K562 (cell line): Measurements from ENCODE around the gene DESI1. TPM values are rescaled to one million over a fixed set of nuclear protein-coding genes. Genes with fewer than 3 reads are reported as not detected.

Experiments used
- ATAC-seq: fragments of 200-7000 bp; cut with Tn5 transposase; 3 replicates; pipeline ENCODE4 v1.9.1; 2020; ENCODE audit warnings: moderate library complexity
- BruUV-seq: library from RNA; stranded (reverse); fragments of 400-500 nt; replicated peaks from 2 replicates; lab custom pipeline; 2021; lab: Mats Ljungman, UMichigan
- CTCF ChIA-PET: fragments of 300-600 bp; formaldehyde crosslinking; extraction: SDS; loops from one replicate; lab custom pipeline; 2021; ENCODE audit warnings: low intra/inter-chr PET ratio; lab: Yijun Ruan, JAX
- POLR2A ChIA-PET: fragments of 300-600, 350-650 bp; sonication (Branson Sonifier 250); formaldehyde crosslinking; extraction: SDS; loops from one replicate; lab custom pipeline; 2021; ENCODE audit warnings: antibody characterized with exemption, inconsistent platforms; lab: Yijun Ruan, JAX
- DNase-seq, 4 experiments: peaks; one replicate each; pipeline versions ENCODE4 v3.0.0 to v3.0.0-alpha.2; 2011 to 2018; ENCODE audit warnings: low spot score in 3 of 4, mixed read lengths in 3 of 4; ENCODE audit errors: extremely low read depth in 1 of 4
- FAIRE-seq: peaks from 2 replicates; lab custom pipeline; 2011; peaks lifted over from hg19 to GRCh38; lab: Jason Lieb, UNC
- H2AFZ ChIP-seq: 2 replicates; pipeline ENCODE4 v1.6.0; 2011; ENCODE audit warnings: low read depth, low read length, control low read depth, inconsistent platforms
- H3K27ac ChIP-seq: fragments of 200-600 bp; 3 replicates; pipeline ENCODE4 v1.8.0; 2011; ENCODE audit warnings: low read depth, mild to moderate bottlenecking, control low read depth, inconsistent platforms, low read length, moderate library complexity, mixed read lengths; ENCODE audit errors: extremely low read depth
- H3K27me3 ChIP-seq, 2 experiments: fragments of 300-600 bp in 1 of 2; 2 replicates in 1 of 2; 3 replicates in 1 of 2; pipeline versions ENCODE4 v1.6.0 to v1.8.0; 2011; ENCODE audit warnings: inconsistent platforms in 2 of 2, low read length in 2 of 2, mild to moderate bottlenecking in 1 of 2, mixed read lengths in 1 of 2, moderate library complexity in 1 of 2; ENCODE audit not compliant: control insufficient read depth in 2 of 2, insufficient read depth in 2 of 2
- H3K36me3 ChIP-seq: fragments of 300-600 bp; 3 replicates; pipeline ENCODE4 v1.8.0; 2011; ENCODE audit warnings: mild to moderate bottlenecking, low read length, inconsistent platforms; ENCODE audit not compliant: control insufficient read depth, insufficient read depth
- H3K4me1 ChIP-seq, 2 experiments: fragments of 200-600 bp in 1 of 2; replicated peaks in 1 of 2; 2 replicates in 1 of 2; 3 replicates in 1 of 2; pipeline versions ENCODE4 v1.5.1 to v1.8.0; 2011; ENCODE audit warnings: inconsistent platforms in 2 of 2, low read length in 2 of 2, mild to moderate bottlenecking in 1 of 2, mixed read lengths in 1 of 2, moderate library complexity in 1 of 2; ENCODE audit not compliant: control insufficient read depth in 2 of 2, insufficient read depth in 2 of 2
- H3K4me2 ChIP-seq: 2 replicates; pipeline ENCODE4 v1.6.1; 2011; ENCODE audit warnings: low read length, control low read depth, inconsistent platforms, mixed read lengths; ENCODE audit not compliant: insufficient read depth
- H3K4me3 ChIP-seq: fragments of 200-600 bp; sonication (generic), shearing (Covaris generic); 2 replicates; pipeline ENCODE4 v1.5.1; 2016; ENCODE audit warnings: control low read depth, inconsistent platforms
- H3K79me2 ChIP-seq: fragments of 200-600 bp; 3 replicates; pipeline ENCODE4 v1.8.0; 2011; ENCODE audit warnings: low read length, inconsistent platforms; ENCODE audit not compliant: control insufficient read depth, insufficient read depth
- H3K9ac ChIP-seq, 2 experiments: 2 replicates each; pipeline versions ENCODE4 v1.6.0 to v1.6.1; 2011; ENCODE audit warnings: low read depth in 2 of 2, low read length in 2 of 2, control low read depth in 1 of 2, inconsistent platforms in 1 of 2, mild to moderate bottlenecking in 1 of 2, mixed read lengths in 1 of 2; ENCODE audit not compliant: insufficient read depth in 1 of 2
- H3K9me1 ChIP-seq: one replicate; pipeline ENCODE4 v1.6.0; 2011; ENCODE audit warnings: inconsistent platforms, mild to moderate bottlenecking, low read length, moderate library complexity; ENCODE audit not compliant: control insufficient read depth, insufficient read depth
- H3K9me3 ChIP-seq: replicated peaks from 2 replicates; pipeline ENCODE4 v1.5.1; 2011; ENCODE audit warnings: low read depth, low read length, inconsistent platforms; ENCODE audit not compliant: control insufficient read depth, insufficient read depth
- H4K20me1 ChIP-seq: replicated peaks from 2 replicates; pipeline ENCODE4 v1.6.1; 2011; ENCODE audit warnings: low read length, inconsistent platforms, mixed read lengths; ENCODE audit not compliant: control insufficient read depth, insufficient read depth
- E2F8 ChIP-seq: fragments of 450-650 bp; IDR thresholded peaks from 2 replicates; pipeline ENCODE4 v1.7.1; 2018; ENCODE audit warnings: mild to moderate bottlenecking, low read depth; ENCODE audit not compliant: partially characterized antibody
- HOXB6 ChIP-seq: fragments of 250-450 bp; sonication (Bioruptor Pico); IDR thresholded peaks from 2 replicates; pipeline ENCODE4 v1.5.1; 2022; ENCODE audit warnings: mild to moderate bottlenecking, borderline replicate concordance
- LARP7 ChIP-seq: fragments of 450-650 bp; IDR thresholded peaks from 2 replicates; pipeline ENCODE4 v1.6.1; 2016
- SRF ChIP-seq, 2 experiments: fragments of 250-450, 450-650 bp in 1 of 2; sonication (Bioruptor Pico) in 1 of 2; sonication (generic) in 1 of 2; formaldehyde crosslinking; IDR thresholded peaks; 2 replicates each; pipeline versions ENCODE4 v1.5.0 to v1.5.1; 2020 to 2022; ENCODE audit warnings: mild to moderate bottlenecking in 1 of 2, missing genetic modification reagents in 1 of 2
- ZNF583 ChIP-seq: fragments of 250-450 bp; sonication (Bioruptor Pico); IDR thresholded peaks from 2 replicates; pipeline ENCODE4 v1.4.0; 2020
- WGBS: fragments of 100-300 bp; shearing (Covaris generic); methylation state at CpG from one replicate; pipeline ENCODE4 v1.1.6; 2016; ENCODE audit warnings: low coverage, mixed read lengths; ENCODE audit not compliant: insufficient coverage; ENCODE audit errors: missing lambda C conversion rate; 5-methylcytosine and 5-hydroxymethylcytosine counted together
- in situ Hi-C: fragments of 300-500 bp; cut with MboI; formaldehyde crosslinking; loops from 4 replicates; pipeline ENCODE4 v1.15.0; 2018; ENCODE audit warnings: inconsistent platforms, mixed read lengths
- intact Hi-C: fragments of 100-400 bp; cut with micrococcal nuclease; formaldehyde crosslinking; loops from 2 replicates; pipeline ENCODE4 v1.14.2; 2022
- polyA plus RNA-seq, 8 experiments: library from polyadenylated mRNA; depleted of rRNA in 4 of 8; stranded (reverse) in 5 of 8; unstranded in 3 of 8; fragments of >200 nt; fragmentation: Nextera tagmentation in 2 of 8; fragmentation: Illumina TruSeq in 1 of 8; extraction: Ambion mirVana in 2 of 8; extraction: Trizol in 1 of 8; gene quantifications; 2 replicates each; pipeline versions ENCODE4 v1.2.1 to v1.2.3, GENCODE V29; 2011 to 2014; ENCODE audit warnings: inconsistent platforms in 1 of 8, missing spikeins in 1 of 8
- total RNA-seq, 7 experiments: library from RNA; depleted of rRNA in 6 of 7; stranded (reverse); fragments of >200 nt in 6 of 7; fragmentation: Illumina TruSeq in 2 of 7; extraction: Trizol in 2 of 7; gene quantifications; 2 replicates each; pipeline versions ENCODE4 v1.2.1 to v1.2.3, GENCODE V29; 2011 to 2021; ENCODE audit warnings: low replicate concordance in 1 of 7
- TF ChIP-seq, protein P1 (sequence below): sonication (generic); formaldehyde crosslinking; IDR thresholded peaks from 2 replicates; pipeline ENCODE4 v1.8.0; 2022; ENCODE audit warnings: mild to moderate bottlenecking, missing genetic modification reagents
- TF ChIP-seq, protein P2 (sequence below): sonication (generic); formaldehyde crosslinking; IDR thresholded peaks from 2 replicates; pipeline ENCODE4 v1.8.1; 2023; ENCODE audit warnings: mild to moderate bottlenecking, missing genetic modification reagents
- TF ChIP-seq, protein P3 (sequence below): fragments of 450-650 bp; formaldehyde crosslinking; IDR thresholded peaks from 2 replicates; pipeline ENCODE4 v1.4.0; 2020; ENCODE audit warnings: mild to moderate bottlenecking, moderate library complexity

Gene DESI1
- total and polyA plus RNA-seq, 9 of the 15 experiments (the other 6 are each of a cell fraction or from before 2014, with no cell fraction given) = 7.2 to 45.9 (median 29.8) TPM

DNA sequence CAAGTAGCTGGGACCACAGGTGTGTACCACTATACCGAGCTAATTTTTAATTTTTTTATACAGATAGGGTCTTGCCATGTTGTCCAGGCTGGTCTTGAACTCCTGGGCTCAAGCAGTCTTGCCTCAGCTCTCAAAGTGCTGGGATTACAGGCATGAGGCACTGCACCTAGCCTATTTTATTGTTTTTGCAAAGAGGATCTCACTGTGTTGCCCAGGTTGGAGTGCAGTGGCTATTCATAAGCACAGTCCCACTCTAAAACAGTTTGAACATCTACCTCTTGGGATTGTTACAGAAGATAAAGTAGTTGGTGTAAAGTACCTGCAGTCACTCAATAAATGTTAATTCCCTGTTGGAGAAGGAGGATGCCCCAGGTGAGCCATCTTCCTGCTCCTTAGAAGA, 29.4 kb upstream of the DESI1 start (continued):
- no peak for TF ChIP-seq E2F8

DNA sequence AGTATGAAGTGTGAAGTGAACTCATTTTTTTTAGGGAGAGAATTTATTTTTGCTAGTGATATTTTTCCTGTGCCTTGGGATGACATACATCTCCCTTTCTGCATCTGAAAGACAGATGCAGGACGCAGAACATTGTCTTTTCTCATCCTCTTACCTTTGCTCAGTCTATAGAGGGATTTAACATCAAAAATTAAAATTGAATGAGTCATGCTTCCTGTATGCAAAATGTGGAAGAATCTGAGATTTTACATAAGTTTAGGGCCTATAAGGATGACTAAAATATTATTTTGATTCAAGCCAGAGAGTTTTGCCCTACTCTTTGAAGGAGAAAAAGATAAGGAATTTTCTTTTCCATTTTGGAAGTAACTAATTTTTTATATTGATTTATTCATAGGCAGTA, 27.6 kb upstream of the DESI1 start:
- intact Hi-C loops = no loop called here
- H3K9me3 ChIP-seq = no peaks in the 10 kb centered on the region
- no peak overlapping the region for H3K27ac ChIP-seq
- ChIA-PET CTCF (no interaction called here), POLR2A (interaction anchor here (1.1 kb wide), 1 partner anchor 15 kb away, joined by 3 read pairs; no protein-coding TSS in a partner anchor)
- H3K79me2 ChIP-seq = peaks cover 3% of the 10 kb centered on the region; the same call in 2 of the 3 replicates
- H3K9ac ChIP-seq = no peak overlapping the region
- no peak overlapping the region for H3K4me2 ChIP-seq
- no peak overlapping the region for H2AFZ ChIP-seq
- DNase-seq (no peak), ATAC-seq (no peak), FAIRE-seq (no peak)
- peaks cover 77% of the 10 kb centered on the region for H3K36me3 ChIP-seq
- H4K20me1 ChIP-seq = no peaks in the 10 kb centered on the region
- no peak overlapping the region for H3K4me3 ChIP-seq
- H3K27me3 ChIP-seq = no peaks in the 10 kb centered on the region
- WGBS = 100% methylated on average over 1 of the region's 1 CpG
- BruUV-seq = TSS peak; percentile 21
- in situ Hi-C loops = no loop called here
- no peaks in the 10 kb centered on the region for H3K9me1 ChIP-seq
- no peaks in the 10 kb centered on the region for H3K4me1 ChIP-seq
- no peak for TF ChIP-seq SRF (CRISPR knock-in tag; IDR thresholded peaks at IDR 0.05)
- no peak for TF ChIP-seq ZNF583 (CRISPR knock-in tag)
- TF ChIP-seq, protein P1, sequence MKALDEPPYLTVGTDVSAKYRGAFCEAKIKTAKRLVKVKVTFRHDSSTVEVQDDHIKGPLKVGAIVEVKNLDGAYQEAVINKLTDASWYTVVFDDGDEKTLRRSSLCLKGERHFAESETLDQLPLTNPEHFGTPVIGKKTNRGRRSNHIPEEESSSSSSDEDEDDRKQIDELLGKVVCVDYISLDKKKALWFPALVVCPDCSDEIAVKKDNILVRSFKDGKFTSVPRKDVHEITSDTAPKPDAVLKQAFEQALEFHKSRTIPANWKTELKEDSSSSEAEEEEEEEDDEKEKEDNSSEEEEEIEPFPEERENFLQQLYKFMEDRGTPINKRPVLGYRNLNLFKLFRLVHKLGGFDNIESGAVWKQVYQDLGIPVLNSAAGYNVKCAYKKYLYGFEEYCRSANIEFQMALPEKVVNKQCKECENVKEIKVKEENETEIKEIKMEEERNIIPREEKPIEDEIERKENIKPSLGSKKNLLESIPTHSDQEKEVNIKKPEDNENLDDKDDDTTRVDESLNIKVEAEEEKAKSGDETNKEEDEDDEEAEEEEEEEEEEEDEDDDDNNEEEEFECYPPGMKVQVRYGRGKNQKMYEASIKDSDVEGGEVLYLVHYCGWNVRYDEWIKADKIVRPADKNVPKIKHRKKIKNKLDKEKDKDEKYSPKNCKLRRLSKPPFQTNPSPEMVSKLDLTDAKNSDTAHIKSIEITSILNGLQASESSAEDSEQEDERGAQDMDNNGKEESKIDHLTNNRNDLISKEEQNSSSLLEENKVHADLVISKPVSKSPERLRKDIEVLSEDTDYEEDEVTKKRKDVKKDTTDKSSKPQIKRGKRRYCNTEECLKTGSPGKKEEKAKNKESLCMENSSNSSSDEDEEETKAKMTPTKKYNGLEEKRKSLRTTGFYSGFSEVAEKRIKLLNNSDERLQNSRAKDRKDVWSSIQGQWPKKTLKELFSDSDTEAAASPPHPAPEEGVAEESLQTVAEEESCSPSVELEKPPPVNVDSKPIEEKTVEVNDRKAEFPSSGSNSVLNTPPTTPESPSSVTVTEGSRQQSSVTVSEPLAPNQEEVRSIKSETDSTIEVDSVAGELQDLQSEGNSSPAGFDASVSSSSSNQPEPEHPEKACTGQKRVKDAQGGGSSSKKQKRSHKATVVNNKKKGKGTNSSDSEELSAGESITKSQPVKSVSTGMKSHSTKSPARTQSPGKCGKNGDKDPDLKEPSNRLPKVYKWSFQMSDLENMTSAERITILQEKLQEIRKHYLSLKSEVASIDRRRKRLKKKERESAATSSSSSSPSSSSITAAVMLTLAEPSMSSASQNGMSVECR (CRISPR knock-in tag) = no peak
- TF ChIP-seq HOXB6 (CRISPR knock-in tag) = no peak
- TF ChIP-seq, protein P2, sequence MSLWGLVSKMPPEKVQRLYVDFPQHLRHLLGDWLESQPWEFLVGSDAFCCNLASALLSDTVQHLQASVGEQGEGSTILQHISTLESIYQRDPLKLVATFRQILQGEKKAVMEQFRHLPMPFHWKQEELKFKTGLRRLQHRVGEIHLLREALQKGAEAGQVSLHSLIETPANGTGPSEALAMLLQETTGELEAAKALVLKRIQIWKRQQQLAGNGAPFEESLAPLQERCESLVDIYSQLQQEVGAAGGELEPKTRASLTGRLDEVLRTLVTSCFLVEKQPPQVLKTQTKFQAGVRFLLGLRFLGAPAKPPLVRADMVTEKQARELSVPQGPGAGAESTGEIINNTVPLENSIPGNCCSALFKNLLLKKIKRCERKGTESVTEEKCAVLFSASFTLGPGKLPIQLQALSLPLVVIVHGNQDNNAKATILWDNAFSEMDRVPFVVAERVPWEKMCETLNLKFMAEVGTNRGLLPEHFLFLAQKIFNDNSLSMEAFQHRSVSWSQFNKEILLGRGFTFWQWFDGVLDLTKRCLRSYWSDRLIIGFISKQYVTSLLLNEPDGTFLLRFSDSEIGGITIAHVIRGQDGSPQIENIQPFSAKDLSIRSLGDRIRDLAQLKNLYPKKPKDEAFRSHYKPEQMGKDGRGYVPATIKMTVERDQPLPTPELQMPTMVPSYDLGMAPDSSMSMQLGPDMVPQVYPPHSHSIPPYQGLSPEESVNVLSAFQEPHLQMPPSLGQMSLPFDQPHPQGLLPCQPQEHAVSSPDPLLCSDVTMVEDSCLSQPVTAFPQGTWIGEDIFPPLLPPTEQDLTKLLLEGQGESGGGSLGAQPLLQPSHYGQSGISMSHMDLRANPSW (CRISPR knock-in tag) = no peak
- TF ChIP-seq LARP7 = no peak
- TF ChIP-seq, protein P3, sequence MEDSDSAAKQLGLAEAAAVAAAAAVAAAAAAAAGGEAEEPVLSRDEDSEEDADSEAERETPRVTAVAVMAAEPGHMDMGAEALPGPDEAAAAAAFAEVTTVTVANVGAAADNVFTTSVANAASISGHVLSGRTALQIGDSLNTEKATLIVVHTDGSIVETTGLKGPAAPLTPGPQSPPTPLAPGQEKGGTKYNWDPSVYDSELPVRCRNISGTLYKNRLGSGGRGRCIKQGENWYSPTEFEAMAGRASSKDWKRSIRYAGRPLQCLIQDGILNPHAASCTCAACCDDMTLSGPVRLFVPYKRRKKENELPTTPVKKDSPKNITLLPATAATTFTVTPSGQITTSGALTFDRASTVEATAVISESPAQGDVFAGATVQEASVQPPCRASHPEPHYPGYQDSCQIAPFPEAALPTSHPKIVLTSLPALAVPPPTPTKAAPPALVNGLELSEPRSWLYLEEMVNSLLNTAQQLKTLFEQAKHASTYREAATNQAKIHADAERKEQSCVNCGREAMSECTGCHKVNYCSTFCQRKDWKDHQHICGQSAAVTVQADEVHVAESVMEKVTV (CRISPR knock-in tag) = no peak
